GM12801 (cell line): ENCODE results near the gene FANK1.

Experiments used
- CTCF ChIP-seq: IDR thresholded peaks from one replicate; pipeline ENCODE4 v1.5.1; 2011; ENCODE audit warnings: control low read depth; ENCODE audit not compliant: insufficient read length; ENCODE audit errors: extremely low read depth

Gene FANK1

GRCh38 chr10:125911990-125912389, 15.6 kb downstream of the FANK1 start:
- TF ChIP-seq CTCF, result no peak

GRCh38 chr10:125916977-125917376, 20.6 kb downstream of the FANK1 start:
- TF ChIP-seq CTCF, result no peak

GRCh38 chr10:125925262-125925834, 29.0 kb downstream of the FANK1 start:
- no peak for TF ChIP-seq CTCF

DNA sequence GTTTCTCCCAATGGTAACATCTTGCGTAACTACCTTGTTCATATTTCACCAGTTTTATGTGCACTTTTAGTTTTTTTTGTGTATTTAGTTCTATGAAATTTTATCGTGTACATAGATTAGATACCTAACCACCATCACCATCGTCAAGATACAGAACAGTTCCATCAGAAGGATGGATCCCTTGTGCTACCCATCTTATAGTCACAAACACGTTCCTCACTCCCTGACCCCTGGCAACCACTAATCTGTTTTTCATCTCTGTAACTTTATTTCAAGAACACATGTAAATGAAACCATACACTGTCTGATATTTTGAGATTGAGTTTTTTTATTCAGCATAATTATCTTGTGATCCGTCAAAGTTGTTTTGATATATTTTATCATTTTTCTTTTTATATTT, 29.9 kb downstream of the FANK1 start:
- TF ChIP-seq CTCF, result no peak

GRCh38 chr10:125928928-125929585, 32.7 kb downstream of the FANK1 start:
- TF ChIP-seq CTCF, result no peak

DNA sequence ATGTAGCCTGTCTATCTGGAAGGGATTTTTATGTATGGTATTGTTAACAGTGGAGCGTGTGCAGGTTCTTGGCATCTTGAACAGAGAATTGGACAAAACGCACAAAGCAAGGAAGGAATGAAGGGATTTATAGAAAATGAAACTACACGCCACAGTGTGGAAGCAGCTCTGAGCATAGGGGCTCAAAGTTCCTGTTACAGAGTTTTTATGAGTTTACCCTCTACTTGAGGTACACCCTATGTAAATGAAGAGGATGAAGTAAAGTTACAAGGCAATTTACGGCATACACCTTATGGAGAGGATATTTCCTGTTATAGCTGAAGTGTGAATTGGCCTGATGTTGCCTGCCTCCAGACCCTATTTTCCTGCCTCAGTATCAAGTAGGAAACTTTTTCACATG, 33.3 kb downstream of the FANK1 start:
- TF ChIP-seq CTCF, result no peak

DNA sequence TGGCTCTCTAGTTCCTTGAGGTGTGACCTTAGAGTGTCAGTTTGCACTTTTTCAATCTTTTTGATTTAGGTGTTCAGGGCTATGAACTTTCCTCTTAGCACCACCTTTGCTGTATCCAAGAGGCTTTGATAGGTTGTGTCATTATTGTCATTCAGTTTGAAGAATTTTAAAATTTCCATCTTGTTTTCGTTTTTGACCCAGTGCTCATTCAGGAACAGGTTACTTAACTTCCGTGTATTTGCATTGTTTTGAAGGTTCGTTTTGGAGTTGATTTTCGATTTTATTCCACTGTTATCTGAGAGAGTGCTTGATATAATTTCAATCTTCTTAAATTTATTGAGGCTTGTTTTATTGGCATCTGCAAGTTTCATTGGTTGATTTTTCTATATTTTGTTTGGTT, 37.3 kb downstream of the FANK1 start:
- TF ChIP-seq CTCF, result no peak
